HEK293 (cell line): Measurements from ENCODE around the gene IBTK.

ENCODE experiments used
- CTCF ChIP-seq: fragments of 450-650 bp; formaldehyde crosslinking; IDR thresholded peaks from 2 replicates; pipeline ENCODE4 v1.5.1; 2016; ENCODE audit warnings: missing biosample characterization, missing genetic modification characterization
- REST ChIP-seq: fragments of 450-650 bp; formaldehyde crosslinking; IDR thresholded peaks from 2 replicates; pipeline ENCODE4 v1.5.1; 2016; ENCODE audit warnings: missing biosample characterization, missing genetic modification characterization
- ZNF48 ChIP-seq: fragments of 450-650 bp; formaldehyde crosslinking; IDR thresholded peaks from 2 replicates; pipeline ENCODE4 v1.5.1; 2016; ENCODE audit warnings: missing biosample characterization, missing genetic modification characterization
- ZNF639 ChIP-seq: fragments of 450-650 bp; formaldehyde crosslinking; IDR thresholded peaks from 2 replicates; pipeline ENCODE4 v1.5.1; 2016; ENCODE audit warnings: missing biosample characterization, missing genetic modification characterization

DNA sequence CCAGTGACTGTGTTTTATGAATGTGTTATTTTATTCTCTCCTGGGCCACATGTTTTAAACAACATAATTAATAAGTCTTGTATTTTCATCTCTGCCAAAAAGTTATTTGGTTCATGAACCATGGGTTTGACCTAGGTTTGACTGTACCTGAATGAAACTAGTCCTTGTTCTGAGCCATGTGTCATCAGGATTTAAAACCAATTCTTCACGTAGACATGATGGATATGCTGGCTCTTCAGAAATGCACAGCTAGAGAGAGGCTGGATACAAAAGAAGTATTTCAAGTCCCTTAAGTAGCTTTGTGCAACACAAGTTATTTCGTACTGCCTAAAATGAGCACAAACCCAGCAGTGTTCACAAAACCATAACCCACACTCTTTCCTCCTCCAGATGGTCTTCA, 116.1 kb downstream of the IBTK start:
- TF ChIP-seq CTCF (tag by site-specific recombination) (no peak), ZNF639 (tag by site-specific recombination) (no peak), REST (tag by site-specific recombination) (no peak), ZNF48 (tag by site-specific recombination) (no peak)
